A549 treated with Hydrocortisone at 1 μM for 4 hours (cell line): ENCODE data around the gene SV2B. TPM values are rescaled to one million over a fixed set of nuclear protein-coding genes. Genes with fewer than 3 reads are reported as not detected.

Experiments
- total RNA-seq: library from RNA; stranded (reverse); fragments of 200-300 nt; extraction: Qiagen RNA extraction; gene quantifications from 5 replicates; pipeline ENCODE4 v1.2.3, GENCODE V29; 2022

The SV2B gene
- 0.05 to 0.14 TPM (median 0.08 TPM) in 5 replicates for total RNA-seq

GRCh38 chr15:91099995-91100813 is at the start of gene SV2B:
Gene SV2B, plus strand, starts transcription at chr15:91100257. Its CDS starts 126,007 bp downstream, at chr15:91226264.

Other genes with a start within 250 kb of the SV2B start
- 48.3 to 63.3 TPM (median 56.3 TPM) in 5 replicates for gene FURIN, start 231.7 kb upstream of the SV2B start, total RNA-seq
- gene FES, start 215.8 kb upstream of the SV2B start, total RNA-seq = 0.83 to 1.1 TPM (median 0.84 TPM) in 5 replicates
- 20.9 to 29.3 TPM (median 28.8 TPM) in 5 replicates for gene MAN2A2, start 197.0 kb upstream of the SV2B start, total RNA-seq
- 26.8 to 38.6 TPM (median 34.3 TPM) in 5 replicates for gene HDDC3, start 167.7 kb upstream of the SV2B start, total RNA-seq
- gene UNC45A, start 165.0 kb upstream of the SV2B start, total RNA-seq = 53.3 to 72.4 TPM (median 53.6 TPM) in 5 replicates
- 32.2 to 56.5 TPM (median 37.6 TPM) in 5 replicates for gene RCCD1, start 145.4 kb upstream of the SV2B start, total RNA-seq
- 182 to 271 TPM (median 197 TPM) in 5 replicates for gene PRC1, start 105.7 kb upstream of the SV2B start, total RNA-seq
- gene VPS33B, start 77.7 kb upstream of the SV2B start, total RNA-seq = 11.9 to 16.5 TPM (median 14.7 TPM) in 5 replicates